Liver (tissue), 9 donors: Measurements from ENCODE around the gene GLT8D2. TPM values are rescaled to one million over a fixed set of nuclear protein-coding genes. Genes with fewer than 3 reads are reported as not detected.

ENCODE experiments used
- DNase-seq: peaks from one replicate; pipeline ENCODE4 v3.0.0-alpha.2; 2017; ENCODE audit warnings: low spot score
- H3K27ac ChIP-seq, 2 donors: one replicate each; pipeline ENCODE4 v1.7.0; 2013; ENCODE audit warnings: inconsistent platforms in 2 of 2, low read length in 2 of 2, control low read depth in 1 of 2, low read depth in 1 of 2, mild to moderate bottlenecking in 1 of 2
- H3K27me3 ChIP-seq, 4 donors: one replicate each; pipeline versions ENCODE4 v1.6.1 to v1.7.0; 2013; ENCODE audit warnings: low read length in 3 of 4, inconsistent platforms in 1 of 4, mild to moderate bottlenecking in 1 of 4, moderate library complexity in 1 of 4; ENCODE audit not compliant: control insufficient read depth in 4 of 4, insufficient read depth in 4 of 4
- H3K36me3 ChIP-seq, 4 donors: one replicate each; pipeline versions ENCODE4 v1.6.1 to v1.7.0; 2013; ENCODE audit warnings: low read length in 3 of 4, mild to moderate bottlenecking in 3 of 4, low read depth in 1 of 4, moderate library complexity in 1 of 4; ENCODE audit not compliant: control insufficient read depth in 4 of 4, insufficient read depth in 3 of 4
- H3K4me1 ChIP-seq, 4 donors: one replicate each; pipeline versions ENCODE4 v1.6.1 to v1.7.0; 2013; ENCODE audit warnings: low read length in 3 of 4, mild to moderate bottlenecking in 3 of 4, moderate library complexity in 1 of 4; ENCODE audit not compliant: control insufficient read depth in 4 of 4, insufficient read depth in 4 of 4
- H3K4me3 ChIP-seq, 3 donors: one replicate each; pipeline versions ENCODE4 v1.6.1 to v1.7.0; 2013; ENCODE audit warnings: low read length in 3 of 3, control low read depth in 1 of 3, low read depth in 1 of 3, mild to moderate bottlenecking in 1 of 3
- H3K9ac ChIP-seq, 2 donors: one replicate each; pipeline ENCODE4 v1.7.0; 2013; ENCODE audit warnings: low read length in 2 of 2, mild to moderate bottlenecking in 2 of 2, moderate library complexity in 2 of 2, control low read depth in 1 of 2, low read depth in 1 of 2
- H3K9me3 ChIP-seq, 4 donors: one replicate each; pipeline versions ENCODE4 v1.6.1 to v1.7.0; 2013; ENCODE audit warnings: low read length in 3 of 4; ENCODE audit not compliant: control insufficient read depth in 4 of 4
- EGR1 ChIP-seq, 2 donors: IDR thresholded peaks; 2 replicates each; pipeline ENCODE4 v1.6.1; 2016 to 2018; ENCODE audit warnings: antibody characterized with exemption in 2 of 2, low read depth in 2 of 2
- FOXA1 ChIP-seq: IDR thresholded peaks from 2 replicates; pipeline ENCODE4 v1.6.1; 2016; ENCODE audit warnings: antibody characterized with exemption
- FOXA2 ChIP-seq: IDR thresholded peaks from 2 replicates; pipeline ENCODE4 v1.6.1; 2016; ENCODE audit warnings: antibody characterized with exemption
- GABPA ChIP-seq, 2 donors: IDR thresholded peaks in 1 of 2; conservative IDR thresholded peaks in 1 of 2; 2 replicates each; pipeline ENCODE4 v1.6.1; 2016; ENCODE audit warnings: antibody characterized with exemption in 2 of 2, mild to moderate bottlenecking in 1 of 2, moderate library complexity in 1 of 2
- HNF4A ChIP-seq, 2 donors: conservative IDR thresholded peaks; 2 replicates each; pipeline ENCODE4 v1.6.1; 2016; ENCODE audit warnings: antibody characterized with exemption in 2 of 2, mild to moderate bottlenecking in 2 of 2
- HNF4G ChIP-seq: IDR thresholded peaks from 2 replicates; pipeline ENCODE4 v1.6.1; 2016; ENCODE audit warnings: antibody characterized with exemption
- JUND ChIP-seq, 2 donors: IDR thresholded peaks; 2 replicates each; pipeline ENCODE4 v1.6.1; 2016; ENCODE audit warnings: antibody characterized with exemption in 2 of 2
- NR2F2 ChIP-seq: IDR thresholded peaks from 2 replicates; pipeline ENCODE4 v1.6.1; 2016; ENCODE audit warnings: antibody characterized with exemption
- RAD21 ChIP-seq, 2 donors: IDR thresholded peaks; 2 replicates each; pipeline ENCODE4 v1.6.1; 2016; ENCODE audit warnings: antibody characterized with exemption in 2 of 2, mild to moderate bottlenecking in 2 of 2
- RXRA ChIP-seq, 2 donors: IDR thresholded peaks; 2 replicates each; pipeline ENCODE4 v1.6.1; 2017 to 2018; ENCODE audit warnings: antibody characterized with exemption in 2 of 2, mild to moderate bottlenecking in 1 of 2
- SP1 ChIP-seq: IDR thresholded peaks from 2 replicates; pipeline ENCODE4 v1.6.1; 2018; ENCODE audit warnings: antibody characterized with exemption, mild to moderate bottlenecking
- TAF1 ChIP-seq: conservative IDR thresholded peaks from 2 replicates; pipeline ENCODE4 v1.6.1; 2016; ENCODE audit warnings: antibody characterized with exemption, mild to moderate bottlenecking
- YY1 ChIP-seq: IDR thresholded peaks from 2 replicates; pipeline ENCODE4 v1.6.1; 2016; ENCODE audit warnings: antibody characterized with exemption, mild to moderate bottlenecking
- ZBTB33 ChIP-seq: IDR thresholded peaks from 2 replicates; pipeline ENCODE4 v1.6.1; 2016; ENCODE audit warnings: antibody characterized with exemption
- WGBS: extraction: QIAGEN DNeasy Blood & Tissue Kit; methylation state at CpG from one replicate; pipeline ENCODE4 v1.1.7; 2013; 5-methylcytosine and 5-hydroxymethylcytosine counted together
- polyA plus RNA-seq, 2 donors: library from polyadenylated mRNA; stranded (reverse) in 1 of 2; unstranded in 1 of 2; fragments of 200-250 nt in 1 of 2; fragments of >200 nt in 1 of 2; fragmentation: Nextera tagmentation in 1 of 2; extraction: Ambion mirVana in 1 of 2; gene quantifications; one replicate each; pipeline versions ENCODE4 v1.2.1 to v1.2.3, GENCODE V29; 2013 to 2015
- total RNA-seq, 2 donors: library from RNA; depleted of rRNA; stranded (reverse); fragments of >200 nt; gene quantifications; one replicate each; pipeline ENCODE4 v1.2.3, GENCODE V29; 2014
- TF ChIP-seq, protein P1 (sequence below): IDR thresholded peaks from 2 replicates; pipeline ENCODE4 v1.6.1; 2016; ENCODE audit warnings: antibody characterized with exemption
- TF ChIP-seq, protein P2 (sequence below): fragments of 150-350 bp; IDR thresholded peaks from 2 replicates; pipeline ENCODE4 v1.5.1; 2017; ENCODE audit warnings: improper control_type of control experiment, low read depth, low read length; ENCODE audit not compliant: missing input control
- TF ChIP-seq, protein P3 (sequence below): IDR thresholded peaks from 2 replicates; pipeline ENCODE4 v1.6.1; 2016; ENCODE audit warnings: antibody characterized with exemption
- TF ChIP-seq, protein P4 (sequence below): IDR thresholded peaks from 2 replicates; pipeline ENCODE4 v1.6.1; 2016; ENCODE audit warnings: antibody characterized with exemption, mild to moderate bottlenecking
- donor health status: healthy.
- donor health status: healthy.
- donor health status: healthy.
- donor health status: healthy.
- donor health status: healthy.

The GLT8D2 gene
- total and polyA plus RNA-seq, 4 donors, result 0.79 to 1.4 (median 1.2) TPM

DNA sequence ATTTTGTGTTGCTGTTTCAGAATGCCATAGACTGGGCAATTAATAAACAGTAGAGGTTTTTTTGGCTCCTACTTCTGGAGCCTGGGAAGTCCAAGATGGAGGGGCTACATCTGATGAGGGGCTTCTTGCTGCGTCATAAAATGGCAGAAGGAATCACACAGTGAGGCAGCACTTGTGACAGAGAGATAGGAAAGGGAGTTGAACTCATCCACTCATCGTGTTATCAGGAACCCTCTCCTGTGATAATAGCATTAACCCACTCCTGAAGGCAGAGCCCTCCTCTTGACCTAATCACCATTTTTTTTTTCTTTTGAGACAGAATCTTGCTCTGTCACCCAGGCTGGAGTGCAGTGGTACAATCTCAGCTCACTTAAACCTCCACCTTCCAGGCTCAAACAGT is 74.6 kb downstream of the GLT8D2 start:
- H3K9ac ChIP-seq, result no peak overlapping the region
- no peaks in the 10 kb centered on the region for H3K27me3 ChIP-seq
- H3K4me1 ChIP-seq, result peaks cover 0 to 2% (median 0%) of the 10 kb centered on the region in 4 donors
- 86% methylated on average over 2 of the region's 2 CpGs for WGBS
- TF ChIP-seq JUND (IDR thresholded peaks at IDR 0.05), result no peak
- TF ChIP-seq HNF4G, result no peak
- TF ChIP-seq, protein P1, sequence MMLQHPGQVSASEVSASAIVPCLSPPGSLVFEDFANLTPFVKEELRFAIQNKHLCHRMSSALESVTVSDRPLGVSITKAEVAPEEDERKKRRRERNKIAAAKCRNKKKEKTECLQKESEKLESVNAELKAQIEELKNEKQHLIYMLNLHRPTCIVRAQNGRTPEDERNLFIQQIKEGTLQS, result no peak
- TF ChIP-seq TAF1, result no peak
- TF ChIP-seq SP1, result no peak
- TF ChIP-seq RXRA (IDR thresholded peaks at IDR 0.05), result no peak
- TF ChIP-seq, protein P2, sequence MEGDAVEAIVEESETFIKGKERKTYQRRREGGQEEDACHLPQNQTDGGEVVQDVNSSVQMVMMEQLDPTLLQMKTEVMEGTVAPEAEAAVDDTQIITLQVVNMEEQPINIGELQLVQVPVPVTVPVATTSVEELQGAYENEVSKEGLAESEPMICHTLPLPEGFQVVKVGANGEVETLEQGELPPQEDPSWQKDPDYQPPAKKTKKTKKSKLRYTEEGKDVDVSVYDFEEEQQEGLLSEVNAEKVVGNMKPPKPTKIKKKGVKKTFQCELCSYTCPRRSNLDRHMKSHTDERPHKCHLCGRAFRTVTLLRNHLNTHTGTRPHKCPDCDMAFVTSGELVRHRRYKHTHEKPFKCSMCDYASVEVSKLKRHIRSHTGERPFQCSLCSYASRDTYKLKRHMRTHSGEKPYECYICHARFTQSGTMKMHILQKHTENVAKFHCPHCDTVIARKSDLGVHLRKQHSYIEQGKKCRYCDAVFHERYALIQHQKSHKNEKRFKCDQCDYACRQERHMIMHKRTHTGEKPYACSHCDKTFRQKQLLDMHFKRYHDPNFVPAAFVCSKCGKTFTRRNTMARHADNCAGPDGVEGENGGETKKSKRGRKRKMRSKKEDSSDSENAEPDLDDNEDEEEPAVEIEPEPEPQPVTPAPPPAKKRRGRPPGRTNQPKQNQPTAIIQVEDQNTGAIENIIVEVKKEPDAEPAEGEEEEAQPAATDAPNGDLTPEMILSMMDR, result no peak
- TF ChIP-seq GABPA (IDR thresholded peaks at IDR 0.05 in 1 of 2, conservative IDR thresholded peaks at IDR 0.05 in 1 of 2), result no peak
- no peak for TF ChIP-seq RAD21 (IDR thresholded peaks at IDR 0.05)
- TF ChIP-seq EGR1 (IDR thresholded peaks at IDR 0.05; ENCODE audit: low read depth in 2 of 2), result no peak
- TF ChIP-seq YY1, result no peak
- TF ChIP-seq, protein P3, sequence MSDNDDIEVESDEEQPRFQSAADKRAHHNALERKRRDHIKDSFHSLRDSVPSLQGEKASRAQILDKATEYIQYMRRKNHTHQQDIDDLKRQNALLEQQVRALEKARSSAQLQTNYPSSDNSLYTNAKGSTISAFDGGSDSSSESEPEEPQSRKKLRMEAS, result no peak
- TF ChIP-seq ZBTB33, result no peak
- peaks cover 6 to 23% (median 20%) of the 10 kb centered on the region in 4 donors for H3K36me3 ChIP-seq
- DNase-seq, result no peak
- no peak overlapping the region for H3K27ac ChIP-seq
- H3K9me3 ChIP-seq, result no peaks in the 10 kb centered on the region
- H3K4me3 ChIP-seq, result no peak overlapping the region

- TF ChIP-seq HNF4A (conservative IDR thresholded peaks at IDR 0.05) (no peak), JUND (IDR thresholded peaks at IDR 0.05) (no peak), NR2F2 (no peak), YY1 (no peak), FOXA2 (no peak), ZBTB33 (no peak), TAF1 (no peak), RAD21 (IDR thresholded peaks at IDR 0.05) (no peak), HNF4G (no peak), SP1 (no peak), EGR1 (IDR thresholded peaks at IDR 0.05; ENCODE audit: low read depth in 2 of 2) (no peak), GABPA (IDR thresholded peaks at IDR 0.05 in 1 of 2, conservative IDR thresholded peaks at IDR 0.05 in 1 of 2) (no peak), FOXA1 (no peak)
- TF ChIP-seq, protein P1, result no peak
- TF ChIP-seq, protein P3, result no peak
- TF ChIP-seq, protein P4, sequence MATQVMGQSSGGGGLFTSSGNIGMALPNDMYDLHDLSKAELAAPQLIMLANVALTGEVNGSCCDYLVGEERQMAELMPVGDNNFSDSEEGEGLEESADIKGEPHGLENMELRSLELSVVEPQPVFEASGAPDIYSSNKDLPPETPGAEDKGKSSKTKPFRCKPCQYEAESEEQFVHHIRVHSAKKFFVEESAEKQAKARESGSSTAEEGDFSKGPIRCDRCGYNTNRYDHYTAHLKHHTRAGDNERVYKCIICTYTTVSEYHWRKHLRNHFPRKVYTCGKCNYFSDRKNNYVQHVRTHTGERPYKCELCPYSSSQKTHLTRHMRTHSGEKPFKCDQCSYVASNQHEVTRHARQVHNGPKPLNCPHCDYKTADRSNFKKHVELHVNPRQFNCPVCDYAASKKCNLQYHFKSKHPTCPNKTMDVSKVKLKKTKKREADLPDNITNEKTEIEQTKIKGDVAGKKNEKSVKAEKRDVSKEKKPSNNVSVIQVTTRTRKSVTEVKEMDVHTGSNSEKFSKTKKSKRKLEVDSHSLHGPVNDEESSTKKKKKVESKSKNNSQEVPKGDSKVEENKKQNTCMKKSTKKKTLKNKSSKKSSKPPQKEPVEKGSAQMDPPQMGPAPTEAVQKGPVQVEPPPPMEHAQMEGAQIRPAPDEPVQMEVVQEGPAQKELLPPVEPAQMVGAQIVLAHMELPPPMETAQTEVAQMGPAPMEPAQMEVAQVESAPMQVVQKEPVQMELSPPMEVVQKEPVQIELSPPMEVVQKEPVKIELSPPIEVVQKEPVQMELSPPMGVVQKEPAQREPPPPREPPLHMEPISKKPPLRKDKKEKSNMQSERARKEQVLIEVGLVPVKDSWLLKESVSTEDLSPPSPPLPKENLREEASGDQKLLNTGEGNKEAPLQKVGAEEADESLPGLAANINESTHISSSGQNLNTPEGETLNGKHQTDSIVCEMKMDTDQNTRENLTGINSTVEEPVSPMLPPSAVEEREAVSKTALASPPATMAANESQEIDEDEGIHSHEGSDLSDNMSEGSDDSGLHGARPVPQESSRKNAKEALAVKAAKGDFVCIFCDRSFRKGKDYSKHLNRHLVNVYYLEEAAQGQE, result no peak
- TF ChIP-seq, protein P2, result no peak
- 85% methylated on average over 2 of the region's 2 CpGs for WGBS
- no peak overlapping the region for H3K27ac ChIP-seq
- no peak overlapping the region for H3K4me3 ChIP-seq
- no peaks in the 10 kb centered on the region for H3K9me3 ChIP-seq
- no peaks in the 10 kb centered on the region for H3K27me3 ChIP-seq
- H3K4me1 ChIP-seq, result peaks cover 0 to 2% (median 0%) of the 10 kb centered on the region in 4 donors
- DNase-seq, result no peak
- no peak overlapping the region for H3K9ac ChIP-seq
- H3K36me3 ChIP-seq, result peaks cover 6 to 15% (median 12%) of the 10 kb centered on the region in 4 donors
Observed at GRCh38 chr12:103973909-103974308, 76.1 kb downstream of the GLT8D2 start.
